IMR-90 (cell line): ENCODE measurements around the gene MAGI3. TPM values are rescaled to one million over a fixed set of nuclear protein-coding genes. Genes with fewer than 3 reads are reported as not detected.

Experiments used
- ATAC-seq: fragments of 200-7000 bp; cut with Tn5 transposase; 2 replicates; pipeline ENCODE4 v1.9.1; 2020; ENCODE audit warnings: low read depth, mild to moderate bottlenecking, moderate library complexity
- BruUV-seq: library from RNA; stranded (reverse); fragments of 400-500 nt; replicated peaks from 2 replicates; lab custom pipeline; 2021; lab: Mats Ljungman, UMichigan
- CTCF ChIA-PET: fragments of 300-600 bp; formaldehyde crosslinking; extraction: SDS; loops from one replicate; lab custom pipeline; 2021; ENCODE audit warnings: antibody characterized with exemption; lab: Yijun Ruan, JAX
- POLR2A ChIA-PET: fragments of 300-600 bp; sonication (Branson Sonifier 250); formaldehyde crosslinking; loops from one replicate; lab custom pipeline; 2022; ENCODE audit warnings: antibody characterized with exemption; ENCODE audit not compliant: unreplicated experiment; lab: Charles Lee
- DNase-seq: peaks from one replicate; pipeline ENCODE4 v3.0.0; 2013
- H2AFZ ChIP-seq: replicated peaks from 2 replicates; pipeline ENCODE3; 2013; ENCODE audit warnings: low read length, mild to moderate bottlenecking; ENCODE audit not compliant: poor library complexity
- H2AK5ac ChIP-seq: 2 replicates; pipeline ENCODE4 v1.6.1; 2013; ENCODE audit warnings: low read depth, low read length, inconsistent platforms
- H2AK9ac ChIP-seq: replicated peaks from 2 replicates; pipeline ENCODE3; 2013; ENCODE audit warnings: mild to moderate bottlenecking, low read depth, low read length, moderate library complexity; ENCODE audit not compliant: poor library complexity
- H2BK120ac ChIP-seq: 2 replicates; pipeline ENCODE4 v1.6.1; 2013; ENCODE audit warnings: low read depth, low read length, inconsistent platforms
- H2BK15ac ChIP-seq: 3 replicates; pipeline ENCODE4 v1.6.1; 2013; ENCODE audit warnings: low read depth, low read length, inconsistent platforms
- H2BK20ac ChIP-seq: 2 replicates; pipeline ENCODE4 v1.6.1; 2013; ENCODE audit warnings: low read depth, mild to moderate bottlenecking, inconsistent platforms, low read length, moderate library complexity
- H2BK5ac ChIP-seq: 2 replicates; pipeline ENCODE4 v1.6.1; 2013; ENCODE audit warnings: mild to moderate bottlenecking, low read depth, low read length, inconsistent platforms; ENCODE audit not compliant: poor library complexity, severe bottlenecking
- H3K14ac ChIP-seq: replicated peaks from 2 replicates; pipeline ENCODE4 v1.6.1; 2013; ENCODE audit warnings: low read depth, low read length, inconsistent platforms
- H3K18ac ChIP-seq: 2 replicates; pipeline ENCODE4 v1.6.1; 2013; ENCODE audit warnings: low read depth, low read length, control low read depth
- H3K23ac ChIP-seq: 2 replicates; pipeline ENCODE4 v1.6.1; 2013; ENCODE audit warnings: low read depth, low read length, inconsistent platforms
- H3K27ac ChIP-seq: 2 replicates; pipeline ENCODE4 v1.5.1; 2013; ENCODE audit warnings: mild to moderate bottlenecking, control low read depth, low read length; ENCODE audit not compliant: insufficient read depth
- H3K27me3 ChIP-seq: 2 replicates; pipeline ENCODE4 v1.6.1; 2013; ENCODE audit warnings: low read length; ENCODE audit not compliant: control insufficient read depth, insufficient read depth
- H3K36me3 ChIP-seq: 2 replicates; pipeline ENCODE4 v1.6.1; 2013; ENCODE audit warnings: low read length, mixed read lengths; ENCODE audit not compliant: control insufficient read depth, insufficient read depth
- H3K4ac ChIP-seq: 2 replicates; pipeline ENCODE4 v1.6.1; 2013; ENCODE audit warnings: low read depth, low read length, inconsistent platforms
- H3K4me1 ChIP-seq: 2 replicates; pipeline ENCODE4 v1.6.1; 2013; ENCODE audit warnings: low read length, mixed read lengths; ENCODE audit not compliant: control insufficient read depth, insufficient read depth
- H3K4me2 ChIP-seq: 2 replicates; pipeline ENCODE4 v1.6.1; 2013; ENCODE audit warnings: low read depth, mild to moderate bottlenecking, control low read depth, low read length, moderate library complexity
- H3K4me3 ChIP-seq: 2 replicates; pipeline ENCODE4 v1.5.1; 2013; ENCODE audit warnings: low read depth, mild to moderate bottlenecking, control low read depth, low read length, moderate library complexity; ENCODE audit not compliant: insufficient read depth
- H3K56ac ChIP-seq: 2 replicates; pipeline ENCODE4 v1.6.1; 2013; ENCODE audit warnings: low read length, inconsistent platforms; ENCODE audit not compliant: insufficient read depth; ENCODE audit errors: extremely low read depth
- H3K79me1 ChIP-seq, 2 experiments: 2 replicates each; pipeline ENCODE4 v1.6.1; 2013; ENCODE audit warnings: low read length in 2 of 2, inconsistent platforms in 1 of 2, low read depth in 1 of 2
- H3K9ac ChIP-seq: 2 replicates; pipeline ENCODE4 v1.6.1; 2013; ENCODE audit warnings: low read depth, low read length, control low read depth
- H3K9me1 ChIP-seq: 2 replicates; pipeline ENCODE4 v1.6.1; 2013; ENCODE audit warnings: low read length, inconsistent platforms; ENCODE audit not compliant: insufficient read depth
- H3K9me3 ChIP-seq: 2 replicates; pipeline ENCODE4 v1.6.1; 2013; ENCODE audit warnings: low read length; ENCODE audit not compliant: control insufficient read depth, insufficient read depth
- H4K20me1 ChIP-seq: 2 replicates; pipeline ENCODE4 v1.6.1; 2013; ENCODE audit warnings: low read length, inconsistent platforms; ENCODE audit not compliant: insufficient read depth
- H4K5ac ChIP-seq: 2 replicates; pipeline ENCODE4 v1.6.1; 2013; ENCODE audit warnings: mild to moderate bottlenecking, low read depth, low read length, control low read depth
- H4K8ac ChIP-seq, 2 experiments: 2 replicates each; pipeline ENCODE4 v1.6.1; 2013; ENCODE audit warnings: low read depth in 2 of 2, low read length in 2 of 2, control low read depth in 1 of 2, inconsistent platforms in 1 of 2
- H4K91ac ChIP-seq: 2 replicates; pipeline ENCODE4 v1.6.1; 2013; ENCODE audit warnings: low read depth, low read length, inconsistent platforms; ENCODE audit not compliant: insufficient read depth
- CHD1 ChIP-seq: IDR thresholded peaks from 2 replicates; pipeline ENCODE4 v1.6.1; 2012; ENCODE audit warnings: low read depth, low read length, improper control_type of control experiment
- FOS ChIP-seq: fragments of 150-350 bp; IDR thresholded peaks from 2 replicates; pipeline ENCODE4 v1.6.1; 2016; ENCODE audit warnings: low read depth, low read length
- POLR2A ChIP-seq: IDR thresholded peaks from 2 replicates; pipeline ENCODE4 v1.6.1; 2012; ENCODE audit warnings: mild to moderate bottlenecking, low read depth, low read length
- dilution Hi-C: fragments of 300-500 bp; cut with HindIII; formaldehyde crosslinking; loops from one replicate; pipeline ENCODE4 v1.14.3; 2018; ENCODE audit warnings: low sequenced_read_pairs; ENCODE audit not compliant: unreplicated experiment
- in situ Hi-C: fragments of 300-500 bp; cut with MboI; formaldehyde crosslinking; loops from 3 replicates; pipeline ENCODE4 v1.14.3; 2019; ENCODE audit warnings: low sequenced_read_pairs, inconsistent platforms, mixed read lengths
- intact Hi-C: fragments of 100-400 bp; cut with micrococcal nuclease; formaldehyde crosslinking; loops from 2 replicates; pipeline ENCODE4 v1.10.0; 2022
- polyA plus RNA-seq, 3 experiments: library from polyadenylated mRNA; depleted of rRNA; stranded (reverse); fragments of >200 nt; gene quantifications; 2 replicates each; pipeline ENCODE4 v1.2.3, GENCODE V29; 2012; ENCODE audit warnings: low replicate concordance in 1 of 3
- total RNA-seq: library from RNA; depleted of rRNA; stranded (reverse); fragments of >200 nt; gene quantifications from 2 replicates; pipeline ENCODE4 v1.2.3, GENCODE V29; 2012
- TF ChIP-seq, protein P1 (sequence below): fragments of 150-350 bp; IDR thresholded peaks from 2 replicates; pipeline ENCODE4 v1.6.1; 2016; ENCODE audit warnings: low read depth, mild to moderate bottlenecking, low read length, moderate library complexity, borderline replicate concordance
- TF ChIP-seq, protein P2 (sequence below): conservative IDR thresholded peaks from 2 replicates; pipeline ENCODE4 v1.5.1; 2012; ENCODE audit warnings: mild to moderate bottlenecking, low read depth, low read length, improper control_type of control experiment

Gene MAGI3
- total and polyA plus RNA-seq, 2 of the 4 experiments (the other 2 are of a cell fraction), result 2.5 to 8.8 TPM

DNA sequence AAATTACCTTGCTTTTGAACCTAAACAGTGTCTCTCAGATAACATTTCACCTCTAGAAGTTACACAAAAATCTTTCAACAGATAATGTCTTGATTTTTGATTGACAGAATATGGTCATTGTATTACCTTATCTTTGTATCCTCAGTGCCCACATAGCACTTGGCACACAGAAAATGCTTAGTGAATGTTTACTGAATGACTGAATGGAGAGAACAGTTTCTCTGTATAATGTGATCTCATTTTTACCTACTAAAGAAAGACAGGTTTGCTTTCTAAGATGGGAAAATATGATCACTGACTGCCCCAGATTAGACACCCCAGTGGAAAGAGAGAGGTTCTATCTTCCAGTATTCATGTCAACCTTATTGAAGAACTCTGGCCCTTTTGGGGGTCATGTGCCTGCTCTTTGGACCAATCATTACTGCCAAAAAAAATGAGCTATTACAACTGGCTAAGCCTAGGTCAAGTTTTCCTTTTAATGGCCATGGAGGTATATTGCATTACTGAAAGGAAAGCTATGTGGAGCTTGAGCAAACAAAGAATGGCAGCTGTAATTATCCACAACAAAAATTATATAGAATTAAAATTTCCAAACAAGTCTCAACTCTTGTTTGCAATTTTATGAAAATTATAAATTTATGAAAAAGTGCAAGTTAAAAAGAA lies 117.4 kb downstream of the MAGI3 start:
- H3K23ac ChIP-seq, result no peak overlapping the region
- H4K20me1 ChIP-seq, result no peaks in the 10 kb centered on the region
- TF ChIP-seq POLR2A, result no peak
- TF ChIP-seq CHD1, result no peak
- TF ChIP-seq, protein P1, sequence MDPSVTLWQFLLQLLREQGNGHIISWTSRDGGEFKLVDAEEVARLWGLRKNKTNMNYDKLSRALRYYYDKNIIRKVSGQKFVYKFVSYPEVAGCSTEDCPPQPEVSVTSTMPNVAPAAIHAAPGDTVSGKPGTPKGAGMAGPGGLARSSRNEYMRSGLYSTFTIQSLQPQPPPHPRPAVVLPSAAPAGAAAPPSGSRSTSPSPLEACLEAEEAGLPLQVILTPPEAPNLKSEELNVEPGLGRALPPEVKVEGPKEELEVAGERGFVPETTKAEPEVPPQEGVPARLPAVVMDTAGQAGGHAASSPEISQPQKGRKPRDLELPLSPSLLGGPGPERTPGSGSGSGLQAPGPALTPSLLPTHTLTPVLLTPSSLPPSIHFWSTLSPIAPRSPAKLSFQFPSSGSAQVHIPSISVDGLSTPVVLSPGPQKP, result no peak
- TF ChIP-seq, protein P2, sequence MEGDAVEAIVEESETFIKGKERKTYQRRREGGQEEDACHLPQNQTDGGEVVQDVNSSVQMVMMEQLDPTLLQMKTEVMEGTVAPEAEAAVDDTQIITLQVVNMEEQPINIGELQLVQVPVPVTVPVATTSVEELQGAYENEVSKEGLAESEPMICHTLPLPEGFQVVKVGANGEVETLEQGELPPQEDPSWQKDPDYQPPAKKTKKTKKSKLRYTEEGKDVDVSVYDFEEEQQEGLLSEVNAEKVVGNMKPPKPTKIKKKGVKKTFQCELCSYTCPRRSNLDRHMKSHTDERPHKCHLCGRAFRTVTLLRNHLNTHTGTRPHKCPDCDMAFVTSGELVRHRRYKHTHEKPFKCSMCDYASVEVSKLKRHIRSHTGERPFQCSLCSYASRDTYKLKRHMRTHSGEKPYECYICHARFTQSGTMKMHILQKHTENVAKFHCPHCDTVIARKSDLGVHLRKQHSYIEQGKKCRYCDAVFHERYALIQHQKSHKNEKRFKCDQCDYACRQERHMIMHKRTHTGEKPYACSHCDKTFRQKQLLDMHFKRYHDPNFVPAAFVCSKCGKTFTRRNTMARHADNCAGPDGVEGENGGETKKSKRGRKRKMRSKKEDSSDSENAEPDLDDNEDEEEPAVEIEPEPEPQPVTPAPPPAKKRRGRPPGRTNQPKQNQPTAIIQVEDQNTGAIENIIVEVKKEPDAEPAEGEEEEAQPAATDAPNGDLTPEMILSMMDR, result no peak
- no peak for TF ChIP-seq FOS
- no peak overlapping the region for H3K4ac ChIP-seq
- H2AK9ac ChIP-seq, result no peak overlapping the region
- no peaks in the 10 kb centered on the region for H3K4me1 ChIP-seq
- H3K14ac ChIP-seq, result no peak overlapping the region
- H4K5ac ChIP-seq, result no peak overlapping the region
- no peak overlapping the region for H2AK5ac ChIP-seq
- no peaks in the 10 kb centered on the region for H3K9me1 ChIP-seq
- peaks cover 4% of the 10 kb centered on the region for H3K9me3 ChIP-seq
- ATAC-seq, result no peak
- H3K4me2 ChIP-seq, result no peak overlapping the region
- no peak overlapping the region for H3K4me3 ChIP-seq
- H2BK5ac ChIP-seq, result no peak overlapping the region
- in situ Hi-C loops, result no loop called here
- intact Hi-C loops, result no loop called here
- H2BK120ac ChIP-seq, result no peak overlapping the region
- no peak overlapping the region for H2BK20ac ChIP-seq
- no peak overlapping the region for H3K9ac ChIP-seq
- no peak overlapping the region for H2BK15ac ChIP-seq
- H2AFZ ChIP-seq, result no peak overlapping the region
- H3K27ac ChIP-seq, result no peak overlapping the region
- peaks cover 7% of the 10 kb centered on the region in 2 experiments for H3K79me1 ChIP-seq
- H3K36me3 ChIP-seq, result no peaks in the 10 kb centered on the region
- no TSS peak for BruUV-seq
- dilution Hi-C loops, result no loop called here
- H3K18ac ChIP-seq, result no peak overlapping the region
- POLR2A ChIA-PET, result interaction anchor here (0.5 kb wide), 1 partner anchor 12 kb away, joined by 3 read pairs; no protein-coding TSS in a partner anchor
- no peak for DNase-seq
- no peak overlapping the region for H4K8ac ChIP-seq
- H3K56ac ChIP-seq, result no peak overlapping the region
- H3K27me3 ChIP-seq, result no peaks in the 10 kb centered on the region
- CTCF ChIA-PET, result no interaction called here
- no peak overlapping the region for H4K91ac ChIP-seq
